ENCODE data around the gene THAP8. TPM values are rescaled to one million over a fixed set of nuclear protein-coding genes. Genes with fewer than 3 reads are reported as not detected.
"Not testable (repeated sequence)": the region's sequence is repeated elsewhere in the genome, so short reads cannot be mapped to it uniquely, and the experiment has no call there.

Gene THAP8
- polyA plus RNA-seq, 1 donor: 9.1 TPM

- no peak for DNase-seq
- Histone ChIP-seq H3K4me3 (ENCODE audit: low read length) (no peak overlapping the region), H3K36me3 (ENCODE audit: control insufficient read depth, insufficient read depth, low read length) (no peaks in the 10 kb centered on the region), H3K4me1 (ENCODE audit: control insufficient read depth, insufficient read depth, low read length) (peaks cover 6% of the 10 kb centered on the region), H3K27me3 (ENCODE audit: control insufficient read depth, insufficient read depth, low read length) (no peaks in the 10 kb centered on the region), H3K27ac (ENCODE audit: low read length) (no peak overlapping the region), H3K9me3 (ENCODE audit: control insufficient read depth, low read depth, low read length) (no peaks in the 10 kb centered on the region)
- no CpG with 5 or more reads among the region's 4 CpGs for WGBS (ENCODE audit: insufficient coverage, low lambda C conversion rate)
Observed at GRCh38 chr19:36049080-36049698, 4.9 kb downstream of the THAP8 start.

GRCh38 chr19:36047835-36048234 lies 6.2 kb downstream of the THAP8 start:
- Histone ChIP-seq H3K4me3 (ENCODE audit: low read length) (no peak overlapping the region), H3K4me1 (ENCODE audit: control insufficient read depth, insufficient read depth, low read length) (peaks cover 3% of the 10 kb centered on the region), H3K27me3 (ENCODE audit: control insufficient read depth, insufficient read depth, low read length) (no peaks in the 10 kb centered on the region), H3K9me3 (ENCODE audit: control insufficient read depth, low read depth, low read length) (no peaks in the 10 kb centered on the region), H3K27ac (ENCODE audit: low read length) (no peak overlapping the region), H3K36me3 (ENCODE audit: control insufficient read depth, insufficient read depth, low read length) (no peaks in the 10 kb centered on the region)
- DNase-seq: no peak

- H3K27me3 ChIP-seq (ENCODE audit: control insufficient read depth, insufficient read depth, low read length): no peaks in the 10 kb centered on the region
- H3K36me3 ChIP-seq (ENCODE audit: control insufficient read depth, insufficient read depth, low read length): no peaks in the 10 kb centered on the region
- 83% methylated on average over 1 of the region's 5 CpGs for WGBS (ENCODE audit: insufficient coverage, low lambda C conversion rate)
- H3K4me3 ChIP-seq (ENCODE audit: low read length): no peak overlapping the region
- H3K4me1 ChIP-seq (ENCODE audit: control insufficient read depth, insufficient read depth, low read length): no peaks in the 10 kb centered on the region
- no peak for DNase-seq
- no peak overlapping the region for H3K27ac ChIP-seq (ENCODE audit: low read length)
- no peaks in the 10 kb centered on the region for H3K9me3 ChIP-seq (ENCODE audit: control insufficient read depth, low read depth, low read length)
Observed at GRCh38 chr19:36046443-36047050, 7.5 kb downstream of the THAP8 start.

GRCh38 chr19:36043952-36044351 lies 10.1 kb downstream of the THAP8 start:
- peaks cover 2% of the 10 kb centered on the region for H3K36me3 ChIP-seq (ENCODE audit: control insufficient read depth, insufficient read depth, low read length)
- DNase-seq: no peak
- H3K27me3 ChIP-seq (ENCODE audit: control insufficient read depth, insufficient read depth, low read length): no peaks in the 10 kb centered on the region
- peaks cover 2% of the 10 kb centered on the region for H3K9me3 ChIP-seq (ENCODE audit: control insufficient read depth, low read depth, low read length)
- H3K4me1 ChIP-seq (ENCODE audit: control insufficient read depth, insufficient read depth, low read length): no peaks in the 10 kb centered on the region
- H3K27ac ChIP-seq (ENCODE audit: low read length): no peak overlapping the region
- H3K4me3 ChIP-seq (ENCODE audit: low read length): no peak overlapping the region
- no CpG with 5 or more reads among the region's 2 CpGs for WGBS (ENCODE audit: insufficient coverage, low lambda C conversion rate)

GRCh38 chr19:36041831-36042230 lies 12.3 kb downstream of the THAP8 start:
- DNase-seq: peak; percentile 35 to 45
- Histone ChIP-seq H3K4me1 (ENCODE audit: control insufficient read depth, insufficient read depth, low read length) (no peaks in the 10 kb centered on the region), H3K27ac (ENCODE audit: low read length) (no peak overlapping the region), H3K27me3 (ENCODE audit: control insufficient read depth, insufficient read depth, low read length) (no peaks in the 10 kb centered on the region), H3K4me3 (ENCODE audit: low read length) (no peak overlapping the region), H3K9me3 (ENCODE audit: control insufficient read depth, low read depth, low read length) (peaks cover 2% of the 10 kb centered on the region), H3K36me3 (ENCODE audit: control insufficient read depth, insufficient read depth, low read length) (peaks cover 2% of the 10 kb centered on the region)
- WGBS (ENCODE audit: insufficient coverage, low lambda C conversion rate): no CpG with 5 or more reads among the region's 3 CpGs

GRCh38 chr19:36041092-36041491 lies 13.0 kb downstream of the THAP8 start:
- WGBS (ENCODE audit: insufficient coverage, low lambda C conversion rate): no CpG with 5 or more reads among the region's 6 CpGs
- H3K4me1 ChIP-seq (ENCODE audit: control insufficient read depth, insufficient read depth, low read length); H3K27ac ChIP-seq (ENCODE audit: low read length); H3K4me3 ChIP-seq (ENCODE audit: low read length); DNase-seq; H3K9me3 ChIP-seq (ENCODE audit: control insufficient read depth, low read depth, low read length); H3K36me3 ChIP-seq (ENCODE audit: control insufficient read depth, insufficient read depth, low read length); H3K27me3 ChIP-seq (ENCODE audit: control insufficient read depth, insufficient read depth, low read length): not testable (repeated sequence)

- H3K27me3 ChIP-seq (ENCODE audit: control insufficient read depth, insufficient read depth, low read length): no peaks in the 10 kb centered on the region
- no peak overlapping the region for H3K27ac ChIP-seq (ENCODE audit: low read length)
- H3K4me1 ChIP-seq (ENCODE audit: control insufficient read depth, insufficient read depth, low read length): no peaks in the 10 kb centered on the region
- H3K36me3 ChIP-seq (ENCODE audit: control insufficient read depth, insufficient read depth, low read length): peaks cover 2% of the 10 kb centered on the region
- DNase-seq: no peak
- no peak overlapping the region for H3K4me3 ChIP-seq (ENCODE audit: low read length)
- peaks cover 2% of the 10 kb centered on the region for H3K9me3 ChIP-seq (ENCODE audit: control insufficient read depth, low read depth, low read length)
- no CpG with 5 or more reads among the region's 6 CpGs for WGBS (ENCODE audit: insufficient coverage, low lambda C conversion rate)
Observed at GRCh38 chr19:36040495-36040894, 13.6 kb downstream of the THAP8 start.

GRCh38 chr19:36032251-36033104 lies 21.6 kb downstream of the THAP8 start, which contains the start of gene CLIP3:
Gene CLIP3 (minus strand): TSS chr19:36032873. CDS start chr19:36032357, 516 bp downstream.
- Histone ChIP-seq H3K4me3 (ENCODE audit: low read length) (peak within 1 kb of the TSS; percentile 51), H3K27ac (ENCODE audit: low read length) (no peak within 1 kb of the TSS), H3K36me3 (ENCODE audit: control insufficient read depth, insufficient read depth, low read length) (peaks cover 7% of the 10 kb centered on the region), H3K4me1 (ENCODE audit: control insufficient read depth, insufficient read depth, low read length) (peaks cover 5% of the 10 kb centered on the region), H3K9me3 (ENCODE audit: control insufficient read depth, low read depth, low read length) (no peaks in the 10 kb centered on the region), H3K27me3 (ENCODE audit: control insufficient read depth, insufficient read depth, low read length) (no peaks in the 10 kb centered on the region)
- WGBS (ENCODE audit: insufficient coverage, low lambda C conversion rate): no CpG with 5 or more reads among the region's 51 CpGs
- DNase-seq: peak in 1 of 2 donors; percentile 50

- peaks cover 5% of the 10 kb centered on the region for H3K4me1 ChIP-seq (ENCODE audit: control insufficient read depth, insufficient read depth, low read length)
Observed at GRCh38 chr19:36031308-36031707, 22.8 kb downstream of the THAP8 start.

GRCh38 chr19:36030264-36031148 lies 23.6 kb downstream of the THAP8 start:
- no peak overlapping the region for H3K4me3 ChIP-seq (ENCODE audit: low read length)
- H3K27me3 ChIP-seq (ENCODE audit: control insufficient read depth, insufficient read depth, low read length): no peaks in the 10 kb centered on the region
- H3K9me3 ChIP-seq (ENCODE audit: control insufficient read depth, low read depth, low read length): peaks cover 3% of the 10 kb centered on the region
- peaks cover 15% of the 10 kb centered on the region for H3K36me3 ChIP-seq (ENCODE audit: control insufficient read depth, insufficient read depth, low read length)
- no peak overlapping the region for H3K27ac ChIP-seq (ENCODE audit: low read length)
- peaks cover 5% of the 10 kb centered on the region for H3K4me1 ChIP-seq (ENCODE audit: control insufficient read depth, insufficient read depth, low read length)
- WGBS (ENCODE audit: insufficient coverage, low lambda C conversion rate): 100% methylated on average over 2 of the region's 8 CpGs
- no peak for DNase-seq

More at GRCh38 chr19:36031308-36031707, 22.8 kb downstream of the THAP8 start:
- Histone ChIP-seq H3K4me3 (ENCODE audit: low read length) (no peak overlapping the region), H3K36me3 (ENCODE audit: control insufficient read depth, insufficient read depth, low read length) (peaks cover 15% of the 10 kb centered on the region), H3K9me3 (ENCODE audit: control insufficient read depth, low read depth, low read length) (peaks cover 3% of the 10 kb centered on the region), H3K27ac (ENCODE audit: low read length) (no peak overlapping the region), H3K27me3 (ENCODE audit: control insufficient read depth, insufficient read depth, low read length) (no peaks in the 10 kb centered on the region)
- WGBS (ENCODE audit: insufficient coverage, low lambda C conversion rate): no CpG with 5 or more reads among the region's 6 CpGs
- DNase-seq: peak in 1 of 2 donors; percentile 22

All from large intestine (tissue), 3 donors.